HepG2 (cell line): ENCODE measurements around the gene PEX5. TPM values are rescaled to one million over a fixed set of nuclear protein-coding genes. Genes with fewer than 3 reads are reported as not detected.
A peak's percentile ranks its signal among the peaks of the same experiment; 100 is the strongest.

Experiments
- GFI1 ChIP-seq: sonication (generic); formaldehyde crosslinking; IDR thresholded peaks from 2 replicates; pipeline ENCODE4 v1.5.0; 2020; ENCODE audit warnings: missing genetic modification reagents, mild to moderate bottlenecking, borderline replicate concordance
- GZF1 ChIP-seq: sonication (generic); formaldehyde crosslinking; IDR thresholded peaks from 2 replicates; pipeline ENCODE4 v1.5.1; 2020; ENCODE audit warnings: mild to moderate bottlenecking, missing genetic modification reagents
- HNF4G ChIP-seq, 2 experiments: sonication (generic) in 1 of 2; formaldehyde crosslinking in 1 of 2; IDR thresholded peaks; 2 replicates each; pipeline versions ENCODE4 v1.4.0 to v1.6.1; 2011 to 2020; ENCODE audit warnings: borderline replicate concordance in 2 of 2, low read depth in 2 of 2, mild to moderate bottlenecking in 2 of 2, low read length in 1 of 2, missing genetic modification reagents in 1 of 2, moderate library complexity in 1 of 2
- NPAS2 ChIP-seq: sonication (generic); formaldehyde crosslinking; IDR thresholded peaks from 2 replicates; pipeline ENCODE4 v1.8.0; 2022; ENCODE audit warnings: mild to moderate bottlenecking, missing genetic modification reagents, borderline replicate concordance
- PHF8 ChIP-seq: sonication (generic); formaldehyde crosslinking; IDR thresholded peaks from 2 replicates; pipeline ENCODE4 v1.5.0; 2020; ENCODE audit warnings: missing genetic modification reagents
- RFXAP ChIP-seq: sonication (generic); formaldehyde crosslinking; IDR thresholded peaks from 2 replicates; pipeline ENCODE4 v1.4.0; 2020; ENCODE audit warnings: missing genetic modification reagents, borderline replicate concordance
- STAT6 ChIP-seq: sonication (generic); formaldehyde crosslinking; IDR thresholded peaks from 2 replicates; pipeline ENCODE4 v1.4.0; 2020; ENCODE audit warnings: missing genetic modification reagents, mild to moderate bottlenecking, borderline replicate concordance
- TOPORS ChIP-seq: sonication (generic); formaldehyde crosslinking; IDR thresholded peaks from 2 replicates; pipeline ENCODE4 v1.8.0; 2023; ENCODE audit warnings: mild to moderate bottlenecking, missing genetic modification reagents
- ZBTB34 ChIP-seq: sonication (generic); formaldehyde crosslinking; IDR thresholded peaks from 2 replicates; pipeline ENCODE4 v1.8.0; 2022; ENCODE audit warnings: mild to moderate bottlenecking, missing genetic modification reagents
- ZBTB49 ChIP-seq: sonication (generic); formaldehyde crosslinking; IDR thresholded peaks from 2 replicates; pipeline ENCODE4 v1.4.0; 2020; ENCODE audit warnings: missing genetic modification reagents, borderline replicate concordance
- ZNF20 ChIP-seq: sonication (generic); formaldehyde crosslinking; IDR thresholded peaks from 2 replicates; pipeline ENCODE4 v1.4.0; 2020; ENCODE audit warnings: mild to moderate bottlenecking, moderate library complexity, missing genetic modification reagents
- ZNF383 ChIP-seq: sonication (generic); formaldehyde crosslinking; IDR thresholded peaks from 2 replicates; pipeline ENCODE4 v1.4.0; 2020; ENCODE audit warnings: missing genetic modification reagents, mild to moderate bottlenecking, borderline replicate concordance
- ZNF430 ChIP-seq: sonication (generic); formaldehyde crosslinking; IDR thresholded peaks from 2 replicates; pipeline ENCODE4 v1.9.0; 2021; ENCODE audit warnings: mild to moderate bottlenecking, missing genetic modification reagents
- ZNF512 ChIP-seq: sonication (generic); formaldehyde crosslinking; IDR thresholded peaks from 2 replicates; pipeline ENCODE4 v1.4.0; 2020; ENCODE audit warnings: mild to moderate bottlenecking, missing genetic modification reagents
- ZNF577 ChIP-seq: sonication (generic); formaldehyde crosslinking; IDR thresholded peaks from 2 replicates; pipeline ENCODE4 v1.4.0; 2020; ENCODE audit warnings: mild to moderate bottlenecking, low read depth, missing genetic modification reagents, borderline replicate concordance
- ZNF770 ChIP-seq: sonication (generic); formaldehyde crosslinking; IDR thresholded peaks from 2 replicates; pipeline ENCODE4 v1.5.0; 2020; ENCODE audit warnings: mild to moderate bottlenecking, missing genetic modification reagents
- polyA plus RNA-seq, 8 experiments: library from polyadenylated mRNA; depleted of rRNA in 3 of 8; stranded (reverse) in 7 of 8; unstranded in 1 of 8; fragments of >200 nt; fragmentation: Illumina TruSeq in 4 of 8; extraction: Trizol in 4 of 8; gene quantifications; 2 replicates each; pipeline versions ENCODE4 v1.2.1 to v1.2.3, GENCODE V29; 2011 to 2016; ENCODE audit warnings: low read depth in 4 of 8, missing spikeins in 1 of 8, mixed read lengths in 1 of 8; ENCODE audit not compliant: insufficient read depth in 1 of 8
- total RNA-seq, 5 experiments: library from RNA; depleted of rRNA; stranded (reverse); fragments of >200 nt; fragmentation: Illumina TruSeq; extraction: Trizol; gene quantifications; 2 replicates each; pipeline ENCODE4 v1.2.3, GENCODE V29; 2016; ENCODE audit warnings: low read depth in 1 of 5

PEX5 gene
- total and polyA plus RNA-seq, 2 of the 13 experiments (the other 11 are each of a cell fraction or from before 2014, with no cell fraction given): 16.4 to 29.0 TPM

GRCh38 chr12:7189398-7190267 lies at the start of gene PEX5 (continued):
- TF ChIP-seq ZNF20 (CRISPR knock-in tag) (no peak), TOPORS (no peak), ZNF430 (CRISPR knock-in tag) (0 out of 2 replicates have a peak, but pooled peaks have one; percentile 25), PHF8 (CRISPR knock-in tag) (peak; percentile 6; the same call in 1 of the 2 replicates), RFXAP (CRISPR knock-in tag) (0 out of 2 replicates have a peak, but pooled peaks have one; percentile 32), HNF4G (IDR thresholded peaks at IDR 0.05; ENCODE audit: borderline replicate concordance, low read depth, low read length) (peak; percentile 3; the same call in 1 of the 2 replicates), HNF4G (CRISPR knock-in tag; IDR thresholded peaks at IDR 0.05; ENCODE audit: borderline replicate concordance, low read depth) (no peak), GFI1 (0 out of 2 replicates have a peak, but pooled peaks have one; percentile 30), ZNF577 (CRISPR knock-in tag) (no peak), GZF1 (no peak), ZBTB34 (CRISPR knock-in tag) (no peak), ZBTB49 (no peak), NPAS2 (CRISPR knock-in tag) (no peak), STAT6 (CRISPR knock-in tag) (no peak), ZNF512 (no peak), ZNF770 (no peak), ZNF383 (CRISPR knock-in tag) (0 out of 2 replicates have a peak, but pooled peaks have one; percentile 17)
